Stimulated activated CD8-positive, alpha-beta memory T cell treated with anti-CD3 and anti-CD28 coated beads, Interleukin-7, amount 100 ng/mL, for 1 hour (primary cell): ENCODE results near the gene NT5C1B.

Source experiments
- DNase-seq, 2 donors: peaks; one replicate each; pipeline ENCODE4 v3.0.0-alpha.2; 2020; ENCODE audit warnings: low read depth in 2 of 2

NT5C1B gene

GRCh38 chr2:18551169-18551568 is 38.2 kb downstream of the NT5C1B start:
- DNase-seq = no peak

GRCh38 chr2:18550433-18550832 is 38.9 kb downstream of the NT5C1B start:
- DNase-seq = no peak

GRCh38 chr2:18549083-18549482 is 40.3 kb downstream of the NT5C1B start:
- DNase-seq = no peak

- DNase-seq = no peak
These were observed 40.7 kb downstream of the NT5C1B start for GRCh38 chr2:18548621-18549020.

GRCh38 chr2:18546567-18546966 is 42.8 kb downstream of the NT5C1B start:
- no peak for DNase-seq

GRCh38 chr2:18545384-18545783 is 44.0 kb downstream of the NT5C1B start:
- no peak for DNase-seq

GRCh38 chr2:18544171-18544570 is 45.2 kb downstream of the NT5C1B start:
- no peak for DNase-seq

- no peak for DNase-seq
These were observed 48.5 kb downstream of the NT5C1B start for GRCh38 chr2:18540872-18541271.

GRCh38 chr2:18536697-18537096 is 52.7 kb downstream of the NT5C1B start:
- no peak for DNase-seq

GRCh38 chr2:18536100-18536499 is 53.3 kb downstream of the NT5C1B start:
- DNase-seq = no peak

- DNase-seq = no peak
These were observed 58.2 kb downstream of the NT5C1B start for GRCh38 chr2:18531194-18531593.

- no peak for DNase-seq
These were observed 61.5 kb downstream of the NT5C1B start for GRCh38 chr2:18527822-18528221.

GRCh38 chr2:18527326-18527725 is 62.0 kb downstream of the NT5C1B start:
- no peak for DNase-seq

GRCh38 chr2:18526429-18526828 is 62.9 kb downstream of the NT5C1B start:
- no peak for DNase-seq

- DNase-seq = no peak
These were observed 63.5 kb downstream of the NT5C1B start for GRCh38 chr2:18525852-18526251.

GRCh38 chr2:18525236-18525635 is 64.1 kb downstream of the NT5C1B start:
- no peak for DNase-seq

GRCh38 chr2:18522484-18523146 is 66.8 kb downstream of the NT5C1B start:
- DNase-seq = no peak

GRCh38 chr2:18520451-18521425 is 68.6 kb downstream of the NT5C1B start:
- peak; percentile 44 to 61 for DNase-seq

GRCh38 chr2:18519914-18520450 is 69.4 kb downstream of the NT5C1B start:
- no peak for DNase-seq

- DNase-seq = no peak
These were observed 71.0 kb downstream of the NT5C1B start for GRCh38 chr2:18518116-18519111.

- no peak for DNase-seq
These were observed 72.0 kb downstream of the NT5C1B start for GRCh38 chr2:18517386-18517785.
